ENCODE data around the gene ETS1.

ETS1 gene

DNA sequence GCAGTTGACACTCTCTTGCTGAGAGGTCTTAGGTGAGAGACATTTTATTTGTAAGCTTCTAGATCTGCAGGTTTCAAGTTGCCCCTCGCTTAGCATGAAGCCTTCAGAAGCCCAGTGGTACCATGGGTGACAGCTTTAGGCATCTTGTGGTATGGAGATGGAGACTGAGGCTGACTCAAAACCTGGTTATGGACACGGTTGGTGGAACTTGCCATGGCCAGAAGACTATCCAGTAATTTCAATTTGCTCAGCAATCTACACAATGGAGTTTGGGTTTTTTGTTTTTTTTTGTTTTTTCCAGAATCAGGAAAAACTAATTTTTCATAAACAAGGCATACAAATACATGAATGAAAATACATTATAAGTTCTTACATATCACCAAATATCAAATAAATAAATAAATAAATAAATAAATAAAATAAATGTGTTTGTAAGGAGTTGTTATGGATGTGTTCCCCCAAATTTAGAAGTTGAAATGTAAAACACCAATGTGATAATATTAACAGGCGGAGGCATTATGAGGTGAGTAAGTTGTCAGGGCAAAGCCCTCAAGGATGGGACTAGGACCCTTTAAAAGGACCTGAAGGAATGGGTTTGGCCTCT, 22.6 kb downstream of the ETS1 start:
- no peak for DNase-seq

DNA sequence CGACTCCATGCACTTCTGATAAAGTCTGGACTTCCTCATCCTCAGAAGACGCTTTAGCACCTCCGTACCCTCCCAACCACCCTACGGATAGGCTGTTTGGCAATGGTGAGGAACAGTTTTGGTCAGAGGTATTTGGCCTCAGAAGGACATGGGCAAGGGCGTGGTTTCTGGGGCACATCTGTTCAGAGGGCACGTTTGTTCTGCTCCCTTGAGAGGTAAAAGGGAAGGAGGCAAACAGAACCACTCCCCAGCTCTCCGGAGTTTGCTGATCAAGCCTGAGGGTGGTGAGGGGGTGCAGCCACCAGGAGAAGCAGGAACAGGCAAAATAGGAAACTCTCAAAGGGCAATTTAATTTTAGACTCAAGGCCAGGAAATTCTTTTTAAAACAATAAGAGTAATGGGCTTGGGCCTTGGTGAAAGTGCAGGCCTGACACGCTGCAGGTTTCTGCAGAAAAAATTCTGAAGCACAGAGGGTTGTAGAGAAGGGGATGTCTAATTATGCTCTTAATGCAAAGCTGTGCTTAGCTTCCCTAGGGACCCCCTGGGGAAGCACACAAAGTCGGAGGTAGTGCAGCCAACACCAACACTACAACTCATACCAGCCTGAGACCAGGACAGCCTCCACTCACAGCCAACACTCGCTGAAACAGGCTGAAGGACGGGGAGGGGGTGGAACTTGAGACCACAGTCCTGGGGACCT, 23.3 kb downstream of the ETS1 start:
- no peak for DNase-seq

DNA sequence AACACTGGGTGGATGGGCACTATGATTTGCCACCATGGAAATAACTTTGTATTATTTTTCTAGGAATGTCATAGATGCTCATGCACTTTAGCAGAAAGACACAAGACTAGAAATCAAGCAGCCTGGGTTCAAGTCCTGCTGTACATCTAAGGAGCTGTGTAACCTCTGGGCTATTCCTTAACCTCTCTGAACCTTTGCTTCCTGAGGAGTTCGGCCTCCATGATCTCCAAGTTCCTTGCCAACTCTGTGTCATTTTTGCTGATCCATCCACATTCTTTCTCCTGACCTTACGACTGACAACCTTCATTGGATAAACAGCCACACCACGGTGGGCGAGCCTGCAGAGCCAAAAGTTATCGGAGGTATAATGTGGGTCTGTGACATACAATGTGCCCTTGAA, 24.1 kb downstream of the ETS1 start:
- DNase-seq, result no peak

DNA sequence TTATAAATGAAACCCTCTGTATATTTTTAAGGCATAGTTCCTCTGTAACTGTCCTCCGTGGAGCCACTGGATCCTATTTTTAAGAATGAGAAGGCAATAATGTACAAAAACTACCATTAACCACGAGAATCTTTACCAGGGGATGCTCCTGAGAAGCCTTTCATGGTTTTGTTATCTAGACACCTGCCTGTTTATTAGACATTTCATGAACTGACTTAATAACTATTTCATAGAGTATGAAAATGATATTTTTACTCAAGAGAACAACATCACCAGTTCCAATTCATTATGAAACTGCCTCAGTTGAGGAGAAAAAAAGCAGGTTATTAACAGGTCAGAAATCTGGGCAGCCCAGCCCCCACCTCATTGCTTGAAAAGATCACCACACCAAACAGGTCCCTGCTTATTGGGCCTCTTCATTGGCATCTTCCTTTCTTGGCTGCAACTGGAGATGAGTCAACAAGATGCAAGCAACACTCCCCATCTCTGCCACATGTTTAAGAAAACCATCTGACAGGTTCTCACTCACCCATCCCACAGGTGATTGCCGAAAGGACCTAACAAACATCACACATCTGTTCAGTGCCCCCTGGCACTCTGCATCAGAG, 27.8 kb downstream of the ETS1 start:
- no peak for DNase-seq

DNA sequence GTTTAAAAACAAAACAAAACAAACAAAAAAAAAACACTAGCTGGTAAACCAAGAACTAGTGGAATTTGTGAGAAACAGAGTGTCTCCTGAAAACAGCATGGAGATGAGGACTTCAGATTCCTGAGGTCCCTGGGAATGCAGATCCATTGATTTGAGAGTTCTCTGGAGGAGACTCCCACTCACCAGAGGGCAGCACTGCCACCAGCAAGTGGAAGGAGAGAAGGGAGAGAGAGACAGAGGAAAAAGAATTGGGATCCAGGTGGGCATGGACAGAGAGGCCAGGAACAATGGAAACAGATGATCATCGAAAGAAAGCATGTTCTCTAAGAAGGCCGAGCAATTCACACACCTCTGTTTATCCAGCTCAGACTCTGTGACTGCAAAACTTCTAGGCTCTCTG, 31.8 kb downstream of the ETS1 start:
- DNase-seq, result no peak

DNA sequence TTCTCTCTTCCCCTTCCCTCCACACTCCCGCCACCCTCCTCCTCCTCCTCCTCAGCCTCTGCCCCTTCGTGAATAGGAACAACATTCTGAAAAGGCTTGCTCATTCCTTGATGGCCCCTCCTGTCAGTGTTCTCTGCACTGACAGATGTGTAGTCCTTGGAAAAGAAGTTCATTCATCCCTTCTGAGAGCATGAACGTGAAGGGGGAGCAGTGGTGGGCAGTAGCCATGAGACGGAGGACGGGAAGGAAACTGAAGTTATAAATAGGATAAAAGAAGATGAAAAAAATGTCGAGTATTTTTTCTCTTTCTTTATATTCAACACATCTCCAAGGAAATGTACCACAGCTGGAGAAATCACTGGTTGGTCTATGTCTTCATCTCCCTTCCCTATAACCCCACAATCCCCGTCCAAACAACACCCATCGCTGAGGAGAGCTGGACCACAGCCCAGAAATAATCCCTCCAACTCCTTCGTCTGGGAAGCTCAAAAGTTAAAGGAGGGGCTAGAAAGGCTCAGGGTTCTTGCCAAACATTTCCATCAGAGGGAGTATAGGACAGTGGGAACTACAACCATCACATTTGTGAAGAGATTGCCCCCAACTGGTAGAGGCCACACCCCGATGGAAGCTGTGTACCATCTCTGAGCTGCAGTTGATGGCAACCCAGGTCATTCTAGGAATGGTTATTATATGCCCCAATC, 33.5 kb downstream of the ETS1 start:
- no peak for DNase-seq

DNA sequence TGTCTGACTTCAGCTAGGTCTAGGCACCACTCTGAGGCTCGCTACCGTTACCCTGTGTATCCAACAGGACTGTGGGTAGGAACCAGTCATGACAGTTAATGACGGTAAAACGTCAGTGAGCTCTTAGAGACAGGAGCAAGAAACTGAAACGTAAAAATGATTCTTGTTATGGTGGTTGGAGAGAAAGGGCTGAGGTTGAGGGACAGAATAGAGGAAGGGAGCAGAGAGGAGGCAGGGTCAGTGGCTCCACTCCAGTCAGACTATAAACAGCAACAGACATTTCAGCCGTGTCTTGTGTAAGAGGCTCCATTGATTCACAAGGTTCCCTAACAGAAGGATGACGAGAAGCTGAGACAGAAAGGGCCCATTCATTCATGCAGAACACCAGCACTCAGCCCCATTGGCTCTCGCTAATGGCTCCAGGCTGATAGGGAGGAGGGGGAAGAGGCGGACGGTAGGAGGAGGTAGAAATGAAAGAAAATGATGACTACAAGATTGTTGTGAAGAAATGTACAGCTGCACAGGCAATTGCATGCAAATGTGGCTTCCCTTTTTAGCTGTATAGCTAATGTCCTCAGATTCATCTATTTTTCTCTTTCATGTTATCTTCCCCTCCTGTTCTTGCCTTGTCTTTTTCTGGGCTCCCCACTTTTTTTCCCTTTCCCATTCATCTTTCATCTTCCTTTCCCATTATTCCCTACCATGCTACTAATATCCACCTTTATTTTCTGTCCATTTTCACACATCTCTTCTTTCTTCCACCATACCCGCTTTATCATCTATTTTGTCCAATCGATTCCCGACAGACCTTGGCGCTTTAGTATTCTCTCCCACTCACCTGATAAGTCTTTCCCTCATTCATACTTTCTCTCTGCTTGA, 34.3 kb downstream of the ETS1 start:
- DNase-seq, result no peak

DNA sequence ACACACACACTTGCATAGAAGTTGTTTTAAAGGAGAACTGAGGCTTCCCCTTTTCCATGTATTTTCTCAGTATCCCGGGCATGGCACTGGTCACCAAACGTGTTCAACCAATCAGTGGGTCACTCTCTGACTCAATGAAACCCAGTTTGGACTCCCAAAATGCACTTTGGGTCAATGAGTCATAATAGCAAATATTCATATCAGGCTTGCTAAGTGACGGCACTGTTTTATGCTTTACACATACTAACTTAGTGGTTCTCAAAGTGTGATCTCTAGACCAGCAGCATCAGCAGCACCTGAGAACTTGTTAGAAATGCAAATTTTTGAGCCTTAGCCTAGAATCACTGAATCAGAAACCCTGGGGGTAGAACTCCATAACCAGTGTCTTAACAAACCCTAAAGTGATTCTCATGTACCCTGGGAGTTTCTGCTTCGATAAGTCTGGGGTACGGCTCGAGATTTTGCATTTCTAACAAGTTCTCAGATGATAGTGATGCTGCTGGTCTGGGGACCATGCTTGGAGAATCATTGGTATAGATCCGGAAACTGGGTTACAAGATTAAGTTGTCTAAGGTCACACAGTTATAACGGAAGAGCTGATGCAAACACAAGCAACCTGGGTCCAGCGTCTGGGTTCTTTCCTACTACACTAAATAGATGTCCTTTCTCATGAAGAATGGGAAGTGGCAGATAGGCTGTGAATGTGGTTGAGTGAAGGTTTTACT, 35.6 kb downstream of the ETS1 start:
- no peak for DNase-seq

DNA sequence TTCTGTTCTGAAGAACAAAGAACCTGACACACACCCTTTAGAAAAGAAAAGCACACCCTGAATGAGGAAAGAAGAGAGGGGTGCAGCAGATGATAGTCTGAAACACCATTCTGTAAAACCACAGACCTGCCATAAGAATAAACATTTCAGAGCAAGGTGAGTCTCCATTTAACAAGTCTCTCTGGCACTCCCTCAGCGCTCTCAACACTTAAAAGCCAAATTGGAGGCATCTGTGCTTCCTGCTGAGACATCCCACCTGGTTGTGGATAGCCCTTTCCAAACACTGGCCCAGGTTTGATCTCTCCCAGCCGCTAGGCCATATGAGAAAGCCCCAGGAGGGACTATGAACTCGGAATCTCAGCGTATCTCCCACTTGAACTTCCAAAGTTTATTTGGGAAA, 36.3 kb downstream of the ETS1 start:
- DNase-seq, result no peak

DNA sequence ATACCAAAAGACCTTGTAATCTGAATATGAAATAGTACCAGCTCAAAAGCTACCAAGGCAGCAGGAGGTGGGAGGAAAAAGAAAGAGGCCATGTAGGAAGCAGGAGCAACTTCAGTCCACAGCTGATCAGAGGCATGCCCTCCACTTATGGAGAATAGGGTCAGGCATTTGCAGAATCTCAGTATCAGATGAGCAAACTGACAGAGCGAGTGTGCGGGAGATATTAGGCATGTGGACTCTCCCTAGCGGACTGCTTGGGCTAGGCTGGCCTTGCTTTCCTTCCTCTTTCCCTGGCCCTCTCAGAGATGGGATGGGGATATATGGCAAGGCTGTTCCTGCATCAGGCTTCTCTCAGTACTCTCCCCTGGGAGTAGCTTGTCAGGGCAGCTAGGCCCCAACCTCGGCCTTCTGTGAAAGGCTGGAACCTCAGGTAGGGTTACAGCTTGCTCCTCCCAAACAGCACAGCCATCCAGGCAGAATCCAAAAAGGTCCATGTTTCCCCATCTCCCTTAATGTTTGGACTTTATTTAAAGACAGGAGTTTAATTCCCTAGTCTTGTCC, 37.0 kb downstream of the ETS1 start:
- DNase-seq, result no peak

DNA sequence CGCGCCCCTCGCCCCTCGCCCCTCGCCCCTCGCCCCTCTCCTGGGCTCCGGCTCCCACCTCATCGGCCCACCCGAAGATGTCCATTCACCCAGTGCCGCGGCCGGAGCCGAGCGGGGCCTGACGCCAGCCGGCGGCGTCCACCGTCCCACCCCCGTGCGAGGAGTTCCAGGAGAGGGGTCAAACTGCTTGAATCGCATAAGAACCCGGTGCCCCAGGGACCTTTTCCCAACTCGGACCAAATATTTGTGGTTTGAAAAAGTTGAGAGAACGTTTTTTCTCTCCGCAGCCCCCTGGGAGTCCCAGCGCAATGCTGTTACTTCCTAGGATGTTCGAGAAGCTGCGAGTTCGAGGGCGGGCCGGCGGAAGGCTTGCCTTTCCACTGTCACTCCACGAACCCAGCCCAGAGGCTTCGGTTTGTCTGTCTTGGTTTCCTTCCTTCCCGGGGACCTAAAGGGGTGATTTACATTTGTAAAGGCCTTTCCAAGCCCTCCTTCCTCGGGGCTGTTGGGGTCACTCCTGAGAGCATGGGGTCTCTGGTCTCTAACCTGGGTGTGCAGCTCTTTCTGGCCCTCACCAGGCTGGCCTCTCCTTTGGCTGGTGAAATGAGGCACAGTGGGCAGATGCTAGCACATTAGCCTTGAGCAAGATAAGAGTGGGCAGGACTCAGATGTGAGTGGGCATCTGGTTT, 38.0 kb downstream of the ETS1 start:
- DNase-seq, result no peak

DNA sequence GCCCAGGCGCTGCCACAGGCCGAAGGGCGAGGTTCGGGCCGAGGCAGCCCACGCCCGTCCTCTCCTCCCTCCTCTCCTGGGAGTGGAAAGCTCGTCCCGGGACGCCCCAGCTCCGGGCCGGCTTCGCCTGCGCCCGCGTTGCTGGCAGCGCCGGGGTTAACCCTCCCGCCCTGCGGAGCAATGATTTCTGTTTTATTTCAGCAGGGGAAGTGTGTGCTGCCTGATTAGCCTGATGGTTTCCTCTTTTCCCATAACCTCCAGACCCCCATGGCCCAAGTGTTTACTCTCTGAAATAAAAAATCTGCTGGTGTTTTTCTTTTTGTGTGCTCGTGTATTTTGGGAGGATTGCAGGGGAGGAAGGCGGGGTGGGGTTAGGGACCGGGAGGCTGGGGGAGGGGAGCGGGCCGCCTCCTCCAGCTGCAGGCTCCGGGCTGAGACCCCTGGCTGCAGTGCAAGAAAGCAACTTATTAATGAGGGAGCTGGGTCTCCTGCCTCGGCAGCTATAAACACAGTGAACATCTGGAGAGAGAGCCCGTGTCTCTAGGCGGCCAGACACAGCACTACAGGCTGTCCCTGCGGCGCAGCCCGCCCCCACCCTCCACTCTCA, 38.6 kb downstream of the ETS1 start:
- no peak for DNase-seq

DNA sequence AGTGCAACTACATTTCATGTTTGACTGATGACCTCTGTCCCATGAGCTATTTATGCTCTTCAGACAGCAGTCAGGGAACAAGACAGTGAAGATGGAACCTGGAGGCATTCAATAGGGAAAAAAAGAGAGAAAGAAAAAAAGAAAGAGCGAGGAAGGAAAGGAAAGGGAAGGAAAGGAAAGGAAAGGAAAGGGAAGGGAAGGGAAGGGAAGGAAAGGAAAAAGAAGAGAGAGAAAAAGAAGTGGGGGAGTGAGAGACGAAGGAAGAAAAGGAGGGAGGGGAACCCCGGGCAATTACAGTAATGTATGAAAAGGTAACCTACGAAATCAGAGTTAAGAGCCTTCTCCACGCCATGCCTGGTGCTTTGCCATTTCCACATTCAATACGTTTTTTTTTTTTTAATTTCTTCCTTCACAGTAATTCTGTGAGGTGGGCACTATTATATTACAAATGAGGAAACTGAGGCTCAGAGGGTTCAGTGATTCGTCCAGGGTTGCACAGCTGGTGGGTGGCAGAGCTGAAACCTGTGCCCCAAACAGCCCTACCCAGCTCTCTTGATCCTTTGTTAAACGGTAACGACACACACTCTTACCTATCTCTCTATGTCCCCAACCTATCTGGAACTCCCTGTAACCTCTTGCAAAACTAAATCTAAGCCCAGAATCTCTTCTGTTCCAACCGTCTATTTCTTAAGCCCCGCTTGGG, 39.3 kb downstream of the ETS1 start:
- no peak for DNase-seq

DNA sequence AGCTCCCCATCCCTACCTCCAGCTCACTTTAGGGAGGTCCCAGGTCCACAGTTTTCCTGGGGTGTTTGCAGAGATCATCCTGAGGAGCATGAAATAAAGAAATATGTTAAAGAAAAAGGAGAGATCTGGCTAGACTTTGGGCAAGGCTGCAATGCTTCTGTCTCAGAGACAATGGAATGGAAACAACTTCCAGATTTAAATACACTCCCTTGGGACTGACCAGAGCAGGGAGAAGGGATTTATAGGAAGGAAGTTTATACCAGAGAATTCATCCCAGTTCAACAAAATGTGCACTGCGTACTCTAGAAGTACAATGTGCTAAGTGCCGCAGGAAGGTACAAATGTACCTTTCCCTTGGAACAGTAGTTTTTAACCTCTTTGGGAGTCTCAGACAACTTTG, 40.4 kb downstream of the ETS1 start:
- DNase-seq, result no peak

DNA sequence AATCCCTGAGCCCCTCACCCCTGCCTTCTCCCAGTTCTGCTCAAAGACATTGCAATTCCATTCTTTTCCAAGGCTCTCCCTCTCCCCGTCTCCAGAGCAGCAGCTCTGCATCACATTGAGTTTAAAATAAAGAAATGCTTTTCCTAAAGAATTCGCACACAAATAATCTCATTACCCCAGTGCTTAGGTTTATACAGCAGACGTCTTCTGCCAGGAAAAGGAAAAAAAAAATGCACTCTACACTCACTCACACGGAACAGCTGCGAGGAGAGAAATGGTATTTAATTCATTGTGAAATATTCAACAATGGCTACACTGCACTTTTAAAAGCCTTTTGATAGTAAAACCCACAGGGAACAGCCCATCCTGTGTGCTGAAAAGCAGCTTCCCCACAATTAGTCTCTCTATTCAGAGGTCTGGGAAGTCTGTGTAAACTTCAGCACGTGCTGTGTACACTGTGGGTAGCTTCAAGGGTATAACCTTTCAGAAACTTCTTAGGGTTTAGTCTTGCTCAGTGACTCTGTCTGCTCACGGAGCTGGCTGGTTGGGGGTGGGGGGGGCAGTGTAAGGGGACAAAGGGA, 42.8 kb downstream of the ETS1 start:
- DNase-seq, result no peak

DNA sequence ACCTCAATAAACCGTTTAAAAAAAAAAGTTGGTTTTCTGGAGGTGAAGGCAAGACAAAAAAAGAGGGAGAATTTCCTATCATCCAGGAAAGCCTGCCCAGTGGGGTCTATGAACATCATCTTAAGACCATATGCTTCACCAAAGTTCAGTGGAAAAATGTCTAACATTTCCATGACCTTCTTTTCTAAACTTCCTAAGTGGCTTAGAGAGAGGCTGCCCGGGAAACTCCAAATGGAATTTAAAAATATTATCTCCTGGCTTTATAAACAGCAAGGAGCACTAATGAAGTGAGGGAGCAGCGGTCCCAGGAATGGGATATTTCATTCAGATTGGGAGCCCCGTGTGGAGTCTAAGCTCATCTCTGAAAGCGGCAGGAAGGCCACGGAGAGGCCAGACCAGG, 46.9 kb downstream of the ETS1 start:
- no peak for DNase-seq

DNA sequence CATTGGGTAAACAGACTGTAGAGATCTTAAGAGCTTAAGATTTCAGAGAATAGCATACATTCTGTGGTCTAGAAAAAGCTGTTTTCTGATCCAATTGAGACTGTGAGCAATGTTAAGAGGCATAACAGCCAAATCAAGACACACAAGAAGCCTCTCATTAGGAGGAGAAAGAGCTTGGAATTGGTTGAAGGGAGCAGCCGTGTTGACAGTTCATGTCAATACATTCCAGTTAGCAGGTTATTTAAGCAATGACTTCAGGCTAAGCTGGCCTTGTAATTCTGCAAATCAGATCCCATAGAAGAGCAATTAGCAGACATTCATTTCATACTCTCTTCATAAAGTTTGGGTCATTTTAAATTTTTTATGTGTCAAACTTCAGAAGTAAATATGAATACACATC, 50.9 kb downstream of the ETS1 start:
- no peak for DNase-seq

DNA sequence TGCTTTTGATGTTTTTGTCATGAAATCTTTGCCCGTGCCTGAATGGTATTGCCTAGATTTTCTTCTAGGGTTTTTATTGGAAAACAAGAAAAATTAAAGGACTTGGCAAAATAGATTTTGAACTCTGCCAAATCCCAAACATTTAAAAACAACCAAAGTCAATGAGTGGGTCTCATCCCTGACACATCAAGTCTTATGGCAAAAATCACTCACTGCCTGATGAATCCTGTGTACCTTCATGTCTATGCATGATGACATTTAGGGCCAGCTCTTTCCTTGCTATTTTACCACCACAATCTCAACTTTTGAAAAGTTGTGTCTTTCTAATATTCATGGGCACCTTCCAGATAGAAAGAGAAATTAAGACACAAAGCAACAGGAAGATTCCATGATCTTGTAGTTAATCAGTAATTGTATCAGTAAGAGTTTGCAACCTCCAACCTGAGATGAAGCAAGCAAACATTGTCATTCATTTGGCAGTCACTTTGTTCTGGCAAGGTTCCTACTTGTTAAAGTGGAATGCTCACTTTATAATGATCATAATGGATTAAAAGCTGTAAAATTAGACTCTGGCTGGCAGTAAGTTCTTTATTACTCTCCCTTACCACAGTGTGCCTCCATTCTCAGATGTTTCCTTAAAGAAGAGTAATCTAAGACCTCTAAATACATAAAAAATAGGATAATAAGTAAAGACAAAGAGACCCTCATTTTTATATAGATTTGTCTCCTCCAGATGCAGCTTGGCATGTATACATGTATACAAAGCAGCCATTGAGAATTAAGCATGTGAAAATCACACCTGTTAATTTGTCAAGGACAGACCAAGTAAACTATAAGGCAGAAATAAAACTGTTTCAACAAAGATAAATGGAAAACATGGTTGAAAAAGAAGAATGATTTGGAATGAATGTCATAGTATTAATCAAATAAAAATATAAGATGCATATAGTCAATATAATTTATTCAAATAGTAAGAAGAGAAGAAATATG, 51.6 kb downstream of the ETS1 start:
- no peak for DNase-seq

DNA sequence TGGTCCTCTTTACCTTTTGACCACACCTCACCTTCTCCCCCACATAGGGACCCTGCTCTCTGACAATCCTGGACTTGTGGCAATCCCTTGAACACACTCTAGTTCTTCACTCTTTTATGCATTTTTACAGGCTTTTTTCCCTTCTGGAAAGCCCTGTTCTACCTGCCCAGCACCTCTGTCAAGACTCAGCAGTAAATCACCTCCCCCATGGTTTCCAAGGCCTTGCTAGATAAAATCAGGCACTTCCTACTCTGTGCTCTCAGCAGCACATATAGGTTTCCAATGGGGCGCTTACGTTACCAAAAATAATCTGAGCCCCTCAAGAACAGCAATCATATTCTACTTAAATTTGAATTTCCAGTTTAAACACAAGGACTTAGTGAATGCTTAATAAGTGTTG, 53.9 kb downstream of the ETS1 start:
- DNase-seq, result no peak

All from activated effector memory CD4-positive, alpha-beta T cell treated with Interleukin-2 at 50 U/mL for 16 hours (primary cell).